ENCODE measurements around the gene ARMC3. TPM values are rescaled to one million over a fixed set of nuclear protein-coding genes. Genes with fewer than 3 reads are reported as not detected.

ARMC3 gene
- total RNA-seq, 1 experiment from 2014 or later: 0.28 TPM

DNA sequence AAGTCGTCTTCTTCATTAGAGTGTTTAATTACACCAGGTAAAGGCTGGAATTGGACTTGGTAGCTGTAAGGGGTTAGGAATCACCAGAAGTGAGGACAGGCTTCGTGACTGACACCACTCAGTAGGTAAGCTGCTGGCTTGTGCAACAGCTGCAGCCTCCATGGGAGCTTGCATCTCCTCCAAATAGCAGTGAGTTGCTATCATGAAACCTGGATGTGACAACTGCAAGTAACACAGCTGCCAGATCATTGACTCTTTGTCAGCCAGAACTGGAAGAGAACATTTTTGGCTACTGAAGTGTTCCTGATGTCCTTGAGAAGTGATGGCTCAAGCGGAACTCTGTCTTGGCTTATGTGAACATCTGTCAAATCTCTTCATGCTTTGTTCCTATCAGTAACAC is 103.5 kb downstream of the ARMC3 start:
- DNase-seq (ENCODE audit: low spot score): no peak
- Mint-ChIP-seq H3K36me3 (no peaks in the 10 kb centered on the region), H3K27ac (no peak overlapping the region), H3K4me1 (no peaks in the 10 kb centered on the region), H3K9me3 (no peaks in the 10 kb centered on the region), H3K4me3 (no peak overlapping the region), H3K27me3 (ENCODE audit: low read depth) (no peaks in the 10 kb centered on the region)
- ChIA-PET CTCF (interaction anchor here (1.3 kb wide), 1 partner anchor 9 kb away, joined by 3 read pairs; no protein-coding TSS in a partner anchor), POLR2A (no interaction called here)
- no peak for ATAC-seq
- no peak for TF ChIP-seq CREM (CRISPR knock-in tag; IDR thresholded peaks at IDR 0.05)
- no peak for TF ChIP-seq ZNF671 (CRISPR knock-in tag; IDR thresholded peaks at IDR 0.05)
- no peak for TF ChIP-seq MLX (CRISPR knock-in tag; IDR thresholded peaks at IDR 0.05)
- no peak for TF ChIP-seq FOXP4 (CRISPR knock-in tag; IDR thresholded peaks at IDR 0.05)
- no peak for TF ChIP-seq EMX1 (CRISPR knock-in tag; IDR thresholded peaks at IDR 0.05)
- TF ChIP-seq CTCF (IDR thresholded peaks at IDR 0.05): no peak
- TF ChIP-seq USF2 (CRISPR knock-in tag; IDR thresholded peaks at IDR 0.05): no peak
- no peak for TF ChIP-seq ZSCAN18 (CRISPR knock-in tag; IDR thresholded peaks at IDR 0.05)
- TF ChIP-seq ATF1 (CRISPR knock-in tag; IDR thresholded peaks at IDR 0.05): no peak
- no peak for TF ChIP-seq TP53 (CRISPR knock-in tag; IDR thresholded peaks at IDR 0.05)
- TF ChIP-seq PRRX2 (CRISPR knock-in tag; IDR thresholded peaks at IDR 0.05): no peak
- TF ChIP-seq, protein P1, sequence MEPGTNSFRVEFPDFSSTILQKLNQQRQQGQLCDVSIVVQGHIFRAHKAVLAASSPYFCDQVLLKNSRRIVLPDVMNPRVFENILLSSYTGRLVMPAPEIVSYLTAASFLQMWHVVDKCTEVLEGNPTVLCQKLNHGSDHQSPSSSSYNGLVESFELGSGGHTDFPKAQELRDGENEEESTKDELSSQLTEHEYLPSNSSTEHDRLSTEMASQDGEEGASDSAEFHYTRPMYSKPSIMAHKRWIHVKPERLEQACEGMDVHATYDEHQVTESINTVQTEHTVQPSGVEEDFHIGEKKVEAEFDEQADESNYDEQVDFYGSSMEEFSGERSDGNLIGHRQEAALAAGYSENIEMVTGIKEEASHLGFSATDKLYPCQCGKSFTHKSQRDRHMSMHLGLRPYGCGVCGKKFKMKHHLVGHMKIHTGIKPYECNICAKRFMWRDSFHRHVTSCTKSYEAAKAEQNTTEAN (CRISPR knock-in tag; IDR thresholded peaks at IDR 0.05): no peak
- TF ChIP-seq NR3C1 (CRISPR knock-in tag; conservative IDR thresholded peaks at IDR 0.05; ENCODE audit: low read depth): no peak
- TF ChIP-seq MYBL2 (CRISPR knock-in tag; IDR thresholded peaks at IDR 0.05): no peak
- TF ChIP-seq TEAD4 (CRISPR knock-in tag; IDR thresholded peaks at IDR 0.05): no peak
- TF ChIP-seq, protein P2, sequence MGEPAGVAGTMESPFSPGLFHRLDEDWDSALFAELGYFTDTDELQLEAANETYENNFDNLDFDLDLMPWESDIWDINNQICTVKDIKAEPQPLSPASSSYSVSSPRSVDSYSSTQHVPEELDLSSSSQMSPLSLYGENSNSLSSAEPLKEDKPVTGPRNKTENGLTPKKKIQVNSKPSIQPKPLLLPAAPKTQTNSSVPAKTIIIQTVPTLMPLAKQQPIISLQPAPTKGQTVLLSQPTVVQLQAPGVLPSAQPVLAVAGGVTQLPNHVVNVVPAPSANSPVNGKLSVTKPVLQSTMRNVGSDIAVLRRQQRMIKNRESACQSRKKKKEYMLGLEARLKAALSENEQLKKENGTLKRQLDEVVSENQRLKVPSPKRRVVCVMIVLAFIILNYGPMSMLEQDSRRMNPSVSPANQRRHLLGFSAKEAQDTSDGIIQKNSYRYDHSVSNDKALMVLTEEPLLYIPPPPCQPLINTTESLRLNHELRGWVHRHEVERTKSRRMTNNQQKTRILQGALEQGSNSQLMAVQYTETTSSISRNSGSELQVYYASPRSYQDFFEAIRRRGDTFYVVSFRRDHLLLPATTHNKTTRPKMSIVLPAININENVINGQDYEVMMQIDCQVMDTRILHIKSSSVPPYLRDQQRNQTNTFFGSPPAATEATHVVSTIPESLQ (CRISPR knock-in tag; IDR thresholded peaks at IDR 0.05): no peak
- TF ChIP-seq, protein P3, sequence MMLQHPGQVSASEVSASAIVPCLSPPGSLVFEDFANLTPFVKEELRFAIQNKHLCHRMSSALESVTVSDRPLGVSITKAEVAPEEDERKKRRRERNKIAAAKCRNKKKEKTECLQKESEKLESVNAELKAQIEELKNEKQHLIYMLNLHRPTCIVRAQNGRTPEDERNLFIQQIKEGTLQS (CRISPR knock-in tag; conservative IDR thresholded peaks at IDR 0.05): no peak
